HL-60 (cell line): Measurements from ENCODE around the gene TMC1.

Source experiments
- POLR2AphosphoS5 ChIP-seq: IDR thresholded peaks from 2 replicates; pipeline ENCODE4 v1.6.1; 2012; ENCODE audit warnings: low read depth
- TF ChIP-seq, protein P1 (sequence below): IDR thresholded peaks from one replicate; pipeline ENCODE4 v1.5.1; 2011; ENCODE audit warnings: low read length, control low read depth, inconsistent platforms; ENCODE audit not compliant: insufficient read depth
- TF ChIP-seq, protein P2 (sequence below): IDR thresholded peaks from 2 replicates; pipeline ENCODE4 v1.6.1; 2012; ENCODE audit warnings: low read depth; ENCODE audit not compliant: insufficient replicate concordance

DNA sequence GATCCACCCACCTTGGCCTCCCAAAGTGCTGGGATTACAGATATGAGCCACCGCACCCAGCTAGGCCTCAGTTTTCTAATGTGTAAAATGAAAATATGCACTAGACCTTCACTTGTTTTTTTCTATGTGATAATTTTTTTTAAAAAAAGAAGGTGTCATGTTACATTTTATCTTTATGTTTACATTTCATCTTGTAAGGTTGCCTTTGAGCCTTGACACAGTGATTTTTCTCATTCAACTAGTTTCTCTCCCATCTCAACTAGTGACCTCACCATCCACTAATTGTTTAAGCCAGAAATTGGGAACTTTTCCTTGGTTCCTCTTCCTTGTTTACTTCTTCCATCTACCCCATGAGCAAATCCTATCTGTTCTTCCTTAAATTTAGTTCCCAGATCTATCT is 21.5 kb downstream of the TMC1 start:
- TF ChIP-seq, protein P1, sequence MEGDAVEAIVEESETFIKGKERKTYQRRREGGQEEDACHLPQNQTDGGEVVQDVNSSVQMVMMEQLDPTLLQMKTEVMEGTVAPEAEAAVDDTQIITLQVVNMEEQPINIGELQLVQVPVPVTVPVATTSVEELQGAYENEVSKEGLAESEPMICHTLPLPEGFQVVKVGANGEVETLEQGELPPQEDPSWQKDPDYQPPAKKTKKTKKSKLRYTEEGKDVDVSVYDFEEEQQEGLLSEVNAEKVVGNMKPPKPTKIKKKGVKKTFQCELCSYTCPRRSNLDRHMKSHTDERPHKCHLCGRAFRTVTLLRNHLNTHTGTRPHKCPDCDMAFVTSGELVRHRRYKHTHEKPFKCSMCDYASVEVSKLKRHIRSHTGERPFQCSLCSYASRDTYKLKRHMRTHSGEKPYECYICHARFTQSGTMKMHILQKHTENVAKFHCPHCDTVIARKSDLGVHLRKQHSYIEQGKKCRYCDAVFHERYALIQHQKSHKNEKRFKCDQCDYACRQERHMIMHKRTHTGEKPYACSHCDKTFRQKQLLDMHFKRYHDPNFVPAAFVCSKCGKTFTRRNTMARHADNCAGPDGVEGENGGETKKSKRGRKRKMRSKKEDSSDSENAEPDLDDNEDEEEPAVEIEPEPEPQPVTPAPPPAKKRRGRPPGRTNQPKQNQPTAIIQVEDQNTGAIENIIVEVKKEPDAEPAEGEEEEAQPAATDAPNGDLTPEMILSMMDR: no peak
- TF ChIP-seq, protein P2, sequence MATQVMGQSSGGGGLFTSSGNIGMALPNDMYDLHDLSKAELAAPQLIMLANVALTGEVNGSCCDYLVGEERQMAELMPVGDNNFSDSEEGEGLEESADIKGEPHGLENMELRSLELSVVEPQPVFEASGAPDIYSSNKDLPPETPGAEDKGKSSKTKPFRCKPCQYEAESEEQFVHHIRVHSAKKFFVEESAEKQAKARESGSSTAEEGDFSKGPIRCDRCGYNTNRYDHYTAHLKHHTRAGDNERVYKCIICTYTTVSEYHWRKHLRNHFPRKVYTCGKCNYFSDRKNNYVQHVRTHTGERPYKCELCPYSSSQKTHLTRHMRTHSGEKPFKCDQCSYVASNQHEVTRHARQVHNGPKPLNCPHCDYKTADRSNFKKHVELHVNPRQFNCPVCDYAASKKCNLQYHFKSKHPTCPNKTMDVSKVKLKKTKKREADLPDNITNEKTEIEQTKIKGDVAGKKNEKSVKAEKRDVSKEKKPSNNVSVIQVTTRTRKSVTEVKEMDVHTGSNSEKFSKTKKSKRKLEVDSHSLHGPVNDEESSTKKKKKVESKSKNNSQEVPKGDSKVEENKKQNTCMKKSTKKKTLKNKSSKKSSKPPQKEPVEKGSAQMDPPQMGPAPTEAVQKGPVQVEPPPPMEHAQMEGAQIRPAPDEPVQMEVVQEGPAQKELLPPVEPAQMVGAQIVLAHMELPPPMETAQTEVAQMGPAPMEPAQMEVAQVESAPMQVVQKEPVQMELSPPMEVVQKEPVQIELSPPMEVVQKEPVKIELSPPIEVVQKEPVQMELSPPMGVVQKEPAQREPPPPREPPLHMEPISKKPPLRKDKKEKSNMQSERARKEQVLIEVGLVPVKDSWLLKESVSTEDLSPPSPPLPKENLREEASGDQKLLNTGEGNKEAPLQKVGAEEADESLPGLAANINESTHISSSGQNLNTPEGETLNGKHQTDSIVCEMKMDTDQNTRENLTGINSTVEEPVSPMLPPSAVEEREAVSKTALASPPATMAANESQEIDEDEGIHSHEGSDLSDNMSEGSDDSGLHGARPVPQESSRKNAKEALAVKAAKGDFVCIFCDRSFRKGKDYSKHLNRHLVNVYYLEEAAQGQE: no peak
- TF ChIP-seq POLR2AphosphoS5: no peak
